GM23338 (cell line): ENCODE measurements around the gene SEC14L1. TPM values are rescaled to one million over a fixed set of nuclear protein-coding genes. Genes with fewer than 3 reads are reported as not detected.

Experiments used
- ATAC-seq: fragments of 200-7000 bp; cut with Tn5 transposase; 3 replicates; pipeline ENCODE4 v1.9.1; 2020
- DNase-seq: peaks from one replicate; pipeline ENCODE4 v3.0.0-alpha.2; 2015; ENCODE audit warnings: low spot score
- H2AFZ ChIP-seq: fragments of 200-600 bp; sonication (generic); 2 replicates; pipeline ENCODE4 v1.8.0; 2016; ENCODE audit warnings: antibody characterized with exemption, mild to moderate bottlenecking, moderate library complexity
- H3F3A ChIP-seq: fragments of 200-600 bp; sonication (generic); replicated peaks from 2 replicates; pipeline ENCODE4 v1.8.0; 2017; ENCODE audit warnings: antibody characterized with exemption, mixed run types, low read depth
- H3K27ac ChIP-seq: fragments of 200-600 bp; sonication (generic); 2 replicates; pipeline ENCODE4 v1.6.1; 2016; ENCODE audit warnings: low read depth
- H3K27me3 ChIP-seq: fragments of 200-600 bp; sonication (generic); 2 replicates; pipeline ENCODE4 v1.8.0; 2016; ENCODE audit warnings: mild to moderate bottlenecking, mixed run types, moderate library complexity; ENCODE audit not compliant: insufficient read depth
- H3K36me3 ChIP-seq: fragments of 200-600 bp; sonication (generic); 2 replicates; pipeline ENCODE4 v1.8.0; 2016; ENCODE audit warnings: mild to moderate bottlenecking; ENCODE audit not compliant: insufficient read depth
- H3K4me1 ChIP-seq: fragments of 200-600 bp; sonication (generic); 2 replicates; pipeline ENCODE4 v1.8.0; 2016; ENCODE audit warnings: mild to moderate bottlenecking, moderate library complexity; ENCODE audit not compliant: insufficient read depth
- H3K4me2 ChIP-seq: fragments of 200-600 bp; sonication (generic); 2 replicates; pipeline ENCODE4 v1.7.1; 2017; ENCODE audit warnings: mixed run types
- H3K4me3 ChIP-seq: fragments of 200-600 bp; sonication (generic); 2 replicates; pipeline ENCODE4 v1.6.1; 2016; ENCODE audit warnings: mixed run types
- H3K79me2 ChIP-seq: fragments of 200-600 bp; sonication (generic); replicated peaks from 2 replicates; pipeline ENCODE4 v1.8.0; 2017; ENCODE audit warnings: mild to moderate bottlenecking; ENCODE audit not compliant: insufficient read depth
- H3K9me2 ChIP-seq: fragments of 200-600 bp; sonication (generic); 2 replicates; pipeline ENCODE4 v1.8.0; 2017; ENCODE audit not compliant: insufficient read depth
- H4K20me1 ChIP-seq: fragments of 200-600 bp; sonication (generic); replicated peaks from 2 replicates; pipeline ENCODE4 v1.8.0; 2017; ENCODE audit warnings: mild to moderate bottlenecking; ENCODE audit not compliant: insufficient read depth
- H3K27ac Mint-ChIP-seq: 2 replicates; pipeline ENCODE4 v1.8.0; 2020; ENCODE audit warnings: inconsistent platforms, mild to moderate bottlenecking, moderate library complexity, mixed read lengths
- H3K27me3 Mint-ChIP-seq: 3 replicates; pipeline ENCODE4 v1.8.0; 2022; ENCODE audit warnings: low read depth, mild to moderate bottlenecking, moderate library complexity, mixed read lengths, inconsistent platforms; ENCODE audit not compliant: insufficient read depth, poor library complexity
- H3K36me3 Mint-ChIP-seq: 3 replicates; pipeline ENCODE4 v1.8.0; 2021; ENCODE audit warnings: low read depth, mild to moderate bottlenecking, inconsistent platforms, moderate library complexity, mixed read lengths
- H3K4me1 Mint-ChIP-seq: 3 replicates; pipeline ENCODE4 v1.8.0; 2020; ENCODE audit warnings: mild to moderate bottlenecking, inconsistent platforms, mixed read lengths
- H3K4me3 Mint-ChIP-seq: 3 replicates; pipeline ENCODE4 v1.8.0; 2021; ENCODE audit warnings: moderate library complexity, mild to moderate bottlenecking, inconsistent platforms, mixed read lengths
- H3K9me3 Mint-ChIP-seq: 3 replicates; pipeline ENCODE4 v1.8.0; 2020; ENCODE audit warnings: moderate library complexity, mild to moderate bottlenecking, inconsistent platforms, mixed read lengths
- CREB1 ChIP-seq: fragments of 250-450 bp; sonication (Bioruptor Pico); IDR thresholded peaks from 2 replicates; pipeline ENCODE4 v1.5.0; 2020; ENCODE audit warnings: low read depth, mild to moderate bottlenecking, moderate library complexity
- ETS1 ChIP-seq: IDR thresholded peaks from 2 replicates; pipeline ENCODE4 v1.6.1; 2016; ENCODE audit warnings: antibody characterized with exemption
- EZH2 ChIP-seq: fragments of 200-600 bp; sonication (generic); IDR thresholded peaks from one replicate; pipeline ENCODE4 v1.8.0; 2017; ENCODE audit warnings: antibody characterized with exemption, mild to moderate bottlenecking, low read depth; ENCODE audit not compliant: unreplicated experiment
- EZH2phosphoT487 ChIP-seq: fragments of 200-600 bp; sonication (generic); IDR thresholded peaks from one replicate; pipeline ENCODE4 v1.8.1; 2018; ENCODE audit warnings: antibody characterized with exemption; ENCODE audit not compliant: unreplicated experiment
- JUNB ChIP-seq: IDR thresholded peaks from one replicate; pipeline ENCODE4 v1.6.1; 2016; ENCODE audit warnings: antibody characterized with exemption; ENCODE audit not compliant: unreplicated experiment
- NANOG ChIP-seq: IDR thresholded peaks from 2 replicates; pipeline ENCODE4 v1.6.1; 2016; ENCODE audit warnings: antibody characterized with exemption, borderline replicate concordance
- POLR2AphosphoS5 ChIP-seq: IDR thresholded peaks from 2 replicates; pipeline ENCODE4 v1.6.1; 2016; ENCODE audit warnings: antibody characterized with exemption, low read depth
- STAT1 ChIP-seq: IDR thresholded peaks from one replicate; pipeline ENCODE4 v1.6.1; 2016; ENCODE audit warnings: antibody characterized with exemption; ENCODE audit not compliant: unreplicated experiment
- ZNF114 ChIP-seq: fragments of 250-450 bp; sonication (Bioruptor Pico); IDR thresholded peaks from 2 replicates; pipeline ENCODE4 v1.5.0; 2020; ENCODE audit warnings: mild to moderate bottlenecking, moderate library complexity
- ZNF331 ChIP-seq: fragments of 250-450 bp; sonication (Bioruptor Pico); IDR thresholded peaks from 2 replicates; pipeline ENCODE4 v1.5.0; 2020; ENCODE audit warnings: low read depth, mild to moderate bottlenecking, moderate library complexity
- ZNF462 ChIP-seq: fragments of 250-450 bp; sonication (Bioruptor Pico); IDR thresholded peaks from 2 replicates; pipeline ENCODE4 v1.5.0; 2020; ENCODE audit warnings: mild to moderate bottlenecking, moderate library complexity
- polyA plus RNA-seq: library from polyadenylated mRNA; unstranded; fragments of >200 nt; fragmentation: Nextera tagmentation; extraction: Ambion mirVana; gene quantifications from 2 replicates; pipeline ENCODE4 v1.2.1, GENCODE V29; 2016
- total RNA-seq: library from RNA; depleted of rRNA; stranded (reverse); fragments of >200 nt; shearing (Covaris generic); gene quantifications from 2 replicates; pipeline ENCODE4 v1.2.3, GENCODE V29; 2014
- TF ChIP-seq, protein P1 (sequence below), 2 experiments: fragments of 200-600 bp in 1 of 2; sonication (generic) in 1 of 2; conservative IDR thresholded peaks; 2 replicates each; pipeline versions ENCODE4 v1.5.1 to v1.6.1; 2016 to 2017; ENCODE audit warnings: antibody characterized with exemption in 2 of 2, low read depth in 2 of 2, mild to moderate bottlenecking in 2 of 2, moderate library complexity in 1 of 2
- TF ChIP-seq, protein P2 (sequence below): IDR thresholded peaks from one replicate; pipeline ENCODE4 v1.6.1; 2018; ENCODE audit warnings: antibody characterized with exemption; ENCODE audit not compliant: unreplicated experiment

The SEC14L1 gene
- total and polyA plus RNA-seq, 2 experiments from 2014 or later, result 26.8 to 54.8 TPM

- H3K36me3 ChIP-seq, result no peaks in the 10 kb centered on the region
- no peaks in the 10 kb centered on the region for H3K79me2 ChIP-seq
- H3K9me2 ChIP-seq, result no peaks in the 10 kb centered on the region
- ATAC-seq (no peak), DNase-seq (no peak)
- H2AFZ ChIP-seq, result no peak overlapping the region
- no peak overlapping the region for H3K4me2 ChIP-seq
- TF ChIP-seq EZH2 (no peak), ZNF114 (CRISPR knock-in tag) (no peak), NANOG (no peak), EZH2phosphoT487 (no peak), CREB1 (CRISPR knock-in tag) (no peak), ZNF331 (CRISPR knock-in tag) (no peak), STAT1 (no peak), JUNB (no peak), ZNF462 (CRISPR knock-in tag) (no peak), ETS1 (no peak), POLR2AphosphoS5 (no peak)
- TF ChIP-seq, protein P1, sequence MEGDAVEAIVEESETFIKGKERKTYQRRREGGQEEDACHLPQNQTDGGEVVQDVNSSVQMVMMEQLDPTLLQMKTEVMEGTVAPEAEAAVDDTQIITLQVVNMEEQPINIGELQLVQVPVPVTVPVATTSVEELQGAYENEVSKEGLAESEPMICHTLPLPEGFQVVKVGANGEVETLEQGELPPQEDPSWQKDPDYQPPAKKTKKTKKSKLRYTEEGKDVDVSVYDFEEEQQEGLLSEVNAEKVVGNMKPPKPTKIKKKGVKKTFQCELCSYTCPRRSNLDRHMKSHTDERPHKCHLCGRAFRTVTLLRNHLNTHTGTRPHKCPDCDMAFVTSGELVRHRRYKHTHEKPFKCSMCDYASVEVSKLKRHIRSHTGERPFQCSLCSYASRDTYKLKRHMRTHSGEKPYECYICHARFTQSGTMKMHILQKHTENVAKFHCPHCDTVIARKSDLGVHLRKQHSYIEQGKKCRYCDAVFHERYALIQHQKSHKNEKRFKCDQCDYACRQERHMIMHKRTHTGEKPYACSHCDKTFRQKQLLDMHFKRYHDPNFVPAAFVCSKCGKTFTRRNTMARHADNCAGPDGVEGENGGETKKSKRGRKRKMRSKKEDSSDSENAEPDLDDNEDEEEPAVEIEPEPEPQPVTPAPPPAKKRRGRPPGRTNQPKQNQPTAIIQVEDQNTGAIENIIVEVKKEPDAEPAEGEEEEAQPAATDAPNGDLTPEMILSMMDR (conservative IDR thresholded peaks at IDR 0.05; ENCODE audit: low read depth in 2 of 2), result no peak
- TF ChIP-seq, protein P2, sequence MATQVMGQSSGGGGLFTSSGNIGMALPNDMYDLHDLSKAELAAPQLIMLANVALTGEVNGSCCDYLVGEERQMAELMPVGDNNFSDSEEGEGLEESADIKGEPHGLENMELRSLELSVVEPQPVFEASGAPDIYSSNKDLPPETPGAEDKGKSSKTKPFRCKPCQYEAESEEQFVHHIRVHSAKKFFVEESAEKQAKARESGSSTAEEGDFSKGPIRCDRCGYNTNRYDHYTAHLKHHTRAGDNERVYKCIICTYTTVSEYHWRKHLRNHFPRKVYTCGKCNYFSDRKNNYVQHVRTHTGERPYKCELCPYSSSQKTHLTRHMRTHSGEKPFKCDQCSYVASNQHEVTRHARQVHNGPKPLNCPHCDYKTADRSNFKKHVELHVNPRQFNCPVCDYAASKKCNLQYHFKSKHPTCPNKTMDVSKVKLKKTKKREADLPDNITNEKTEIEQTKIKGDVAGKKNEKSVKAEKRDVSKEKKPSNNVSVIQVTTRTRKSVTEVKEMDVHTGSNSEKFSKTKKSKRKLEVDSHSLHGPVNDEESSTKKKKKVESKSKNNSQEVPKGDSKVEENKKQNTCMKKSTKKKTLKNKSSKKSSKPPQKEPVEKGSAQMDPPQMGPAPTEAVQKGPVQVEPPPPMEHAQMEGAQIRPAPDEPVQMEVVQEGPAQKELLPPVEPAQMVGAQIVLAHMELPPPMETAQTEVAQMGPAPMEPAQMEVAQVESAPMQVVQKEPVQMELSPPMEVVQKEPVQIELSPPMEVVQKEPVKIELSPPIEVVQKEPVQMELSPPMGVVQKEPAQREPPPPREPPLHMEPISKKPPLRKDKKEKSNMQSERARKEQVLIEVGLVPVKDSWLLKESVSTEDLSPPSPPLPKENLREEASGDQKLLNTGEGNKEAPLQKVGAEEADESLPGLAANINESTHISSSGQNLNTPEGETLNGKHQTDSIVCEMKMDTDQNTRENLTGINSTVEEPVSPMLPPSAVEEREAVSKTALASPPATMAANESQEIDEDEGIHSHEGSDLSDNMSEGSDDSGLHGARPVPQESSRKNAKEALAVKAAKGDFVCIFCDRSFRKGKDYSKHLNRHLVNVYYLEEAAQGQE, result no peak
- Mint-ChIP-seq H3K36me3 (peaks cover 18% of the 10 kb centered on the region), H3K9me3 (no peaks in the 10 kb centered on the region), H3K4me1 (peaks cover 4% of the 10 kb centered on the region; the same call in 2 of the 3 replicates), H3K27me3 (peaks cover 3% of the 10 kb centered on the region), H3K27ac (no peak overlapping the region), H3K4me3 (no peak overlapping the region)
- H3K27me3 ChIP-seq, result no peaks in the 10 kb centered on the region
- no peak overlapping the region for H3K27ac ChIP-seq
- H4K20me1 ChIP-seq, result no peaks in the 10 kb centered on the region
- H3K4me3 ChIP-seq, result no peak overlapping the region
- no peaks in the 10 kb centered on the region for H3K4me1 ChIP-seq
- no peaks in the 10 kb centered on the region for H3F3A ChIP-seq
These were observed 76.4 kb downstream of the SEC14L1 start for GRCh38 chr17:77217123-77217522.
